Endodermal cell (in vitro differentiated cells): ENCODE data around the gene RNASE11. TPM values are rescaled to one million over a fixed set of nuclear protein-coding genes. Genes with fewer than 3 reads are reported as not detected.

Experiments used
- DNase-seq: peaks from one replicate; pipeline ENCODE4 v3.0.0-alpha.2; 2017
- H3K27ac ChIP-seq: 2 replicates; pipeline ENCODE4 v1.5.1; 2013; ENCODE audit warnings: mild to moderate bottlenecking, low read depth, low read length, moderate library complexity
- H3K27me3 ChIP-seq: 2 replicates; pipeline ENCODE4 v1.6.1; 2013; ENCODE audit warnings: mild to moderate bottlenecking, low read length, moderate library complexity; ENCODE audit not compliant: insufficient read depth, control insufficient read depth, poor library complexity, severe bottlenecking
- H3K36me3 ChIP-seq: 2 replicates; pipeline ENCODE4 v1.7.0; 2013; ENCODE audit warnings: mild to moderate bottlenecking, low read length, moderate library complexity; ENCODE audit not compliant: control insufficient read depth, insufficient read depth
- H3K4me1 ChIP-seq: one replicate; pipeline ENCODE4 v1.7.0; 2013; ENCODE audit warnings: low read length; ENCODE audit not compliant: control insufficient read depth, insufficient read depth
- H3K4me3 ChIP-seq: 2 replicates; pipeline ENCODE4 v1.5.1; 2013; ENCODE audit warnings: mild to moderate bottlenecking, low read length, moderate library complexity
- H3K9ac ChIP-seq: 2 replicates; pipeline ENCODE4 v1.6.1; 2013; ENCODE audit warnings: mild to moderate bottlenecking, low read length, moderate library complexity; ENCODE audit not compliant: poor library complexity, severe bottlenecking; ENCODE audit errors: extremely low read depth
- H3K9me3 ChIP-seq: 2 replicates; pipeline ENCODE4 v1.6.1; 2013; ENCODE audit warnings: mild to moderate bottlenecking, low read length, moderate library complexity; ENCODE audit not compliant: control insufficient read depth
- H3K27ac Mint-ChIP-seq: 2 replicates; pipeline ENCODE4 v1.8.0; 2020; ENCODE audit warnings: mixed read lengths
- H3K27me3 Mint-ChIP-seq: 2 replicates; pipeline ENCODE4 v1.8.0; 2021; ENCODE audit warnings: mild to moderate bottlenecking, mixed read lengths; ENCODE audit not compliant: insufficient read depth
- H3K36me3 Mint-ChIP-seq: 2 replicates; pipeline ENCODE4 v1.8.0; 2020; ENCODE audit warnings: low read depth, mixed read lengths
- H3K4me1 Mint-ChIP-seq: 2 replicates; pipeline ENCODE4 v1.8.0; 2020; ENCODE audit warnings: mixed read lengths
- H3K4me3 Mint-ChIP-seq: 2 replicates; pipeline ENCODE4 v1.8.0; 2020; ENCODE audit warnings: mild to moderate bottlenecking, moderate library complexity, mixed read lengths
- H3K9me3 Mint-ChIP-seq: 2 replicates; pipeline ENCODE4 v1.8.0; 2020; ENCODE audit warnings: mild to moderate bottlenecking, mixed read lengths
- WGBS, 2 experiments: methylation state at CpG; one replicate each; pipeline versions ENCODE4 v1.1.5 to v1.1.7; 2013; ENCODE audit warnings: missing lambda C conversion rate in 2 of 2, mixed read lengths in 1 of 2; ENCODE audit not compliant: insufficient coverage in 1 of 2, insufficient read length in 1 of 2; 5-methylcytosine and 5-hydroxymethylcytosine counted together
- total RNA-seq, 2 donors: library from RNA; stranded (reverse); fragmentation: NEBNext Ultra II Directional in 1 of 2; extraction: Animal tissue kit (Norgen Biotek cat#: 25700) in 1 of 2; gene quantifications; 2 replicates in 1 of 2; 3 replicates in 1 of 2; pipeline ENCODE4 v1.2.1, GENCODE V29; 2021
- TF ChIP-seq, protein P1 (sequence below): fragments of 200-600 bp; sonication (generic); conservative IDR thresholded peaks from 2 replicates; pipeline ENCODE4 v1.5.0; 2021; ENCODE audit warnings: antibody characterized with exemption, mild to moderate bottlenecking

The RNASE11 gene
- total RNA-seq, 2 donors from 2014 or later: not detected

DNA sequence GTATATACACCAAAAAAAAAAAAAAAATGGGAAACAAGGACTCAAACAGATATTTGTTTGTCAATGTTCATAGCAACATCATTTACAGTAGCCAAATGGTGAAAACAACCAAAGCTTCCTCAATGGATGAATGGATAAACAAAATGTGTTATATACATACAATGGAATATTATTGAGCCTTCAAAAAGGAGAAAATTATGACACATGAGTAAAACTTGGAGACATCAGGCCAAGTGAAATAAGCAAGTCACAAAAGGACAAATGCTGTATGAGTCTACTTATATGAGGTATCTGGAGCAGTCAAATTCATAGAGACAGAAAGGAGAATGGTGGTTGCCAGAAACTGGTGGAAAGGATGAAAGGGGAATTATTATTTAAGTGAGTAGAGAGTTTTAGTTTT is 34.8 kb downstream of the RNASE11 start:
- Mint-ChIP-seq H3K9me3 (no peaks in the 10 kb centered on the region), H3K27me3 (no peaks in the 10 kb centered on the region), H3K36me3 (no peaks in the 10 kb centered on the region), H3K27ac (no peak overlapping the region), H3K4me3 (no peak overlapping the region), H3K4me1 (peaks cover 6% of the 10 kb centered on the region)
- no peak overlapping the region for H3K9ac ChIP-seq
- TF ChIP-seq, protein P1, sequence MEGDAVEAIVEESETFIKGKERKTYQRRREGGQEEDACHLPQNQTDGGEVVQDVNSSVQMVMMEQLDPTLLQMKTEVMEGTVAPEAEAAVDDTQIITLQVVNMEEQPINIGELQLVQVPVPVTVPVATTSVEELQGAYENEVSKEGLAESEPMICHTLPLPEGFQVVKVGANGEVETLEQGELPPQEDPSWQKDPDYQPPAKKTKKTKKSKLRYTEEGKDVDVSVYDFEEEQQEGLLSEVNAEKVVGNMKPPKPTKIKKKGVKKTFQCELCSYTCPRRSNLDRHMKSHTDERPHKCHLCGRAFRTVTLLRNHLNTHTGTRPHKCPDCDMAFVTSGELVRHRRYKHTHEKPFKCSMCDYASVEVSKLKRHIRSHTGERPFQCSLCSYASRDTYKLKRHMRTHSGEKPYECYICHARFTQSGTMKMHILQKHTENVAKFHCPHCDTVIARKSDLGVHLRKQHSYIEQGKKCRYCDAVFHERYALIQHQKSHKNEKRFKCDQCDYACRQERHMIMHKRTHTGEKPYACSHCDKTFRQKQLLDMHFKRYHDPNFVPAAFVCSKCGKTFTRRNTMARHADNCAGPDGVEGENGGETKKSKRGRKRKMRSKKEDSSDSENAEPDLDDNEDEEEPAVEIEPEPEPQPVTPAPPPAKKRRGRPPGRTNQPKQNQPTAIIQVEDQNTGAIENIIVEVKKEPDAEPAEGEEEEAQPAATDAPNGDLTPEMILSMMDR: no peak
- H3K27me3 ChIP-seq: no peaks in the 10 kb centered on the region
- H3K27ac ChIP-seq: no peak overlapping the region
- no peaks in the 10 kb centered on the region for H3K36me3 ChIP-seq
- H3K4me3 ChIP-seq: no peak overlapping the region
- H3K9me3 ChIP-seq: no peaks in the 10 kb centered on the region
- peaks cover 4% of the 10 kb centered on the region for H3K4me1 ChIP-seq
- no peak for DNase-seq

DNA sequence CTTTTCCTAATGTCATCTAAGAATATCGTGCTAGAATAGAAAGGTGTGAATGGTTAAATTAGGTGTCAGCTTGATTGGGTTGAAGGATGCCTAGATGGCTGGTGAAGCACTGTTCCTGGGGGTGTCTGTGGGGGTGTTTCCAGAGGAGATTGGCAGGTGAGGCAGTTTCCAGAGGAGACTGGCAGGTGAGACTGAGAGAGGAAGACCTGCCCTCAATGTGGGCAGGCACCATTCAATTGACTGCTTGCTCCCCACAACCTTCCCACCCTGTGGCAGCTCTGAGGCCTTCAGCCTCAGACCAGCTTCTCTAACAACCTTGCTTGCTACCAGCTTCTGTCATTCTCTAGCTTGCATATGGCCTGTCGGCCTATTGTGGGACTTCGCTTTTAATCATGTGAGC is 36.2 kb downstream of the RNASE11 start:
- 97% methylated on average over 3 of the region's 3 CpGs for WGBS, 2 experiments
- Histone ChIP-seq H3K36me3 (no peaks in the 10 kb centered on the region), H3K27me3 (no peaks in the 10 kb centered on the region), H3K4me1 (peaks cover 5% of the 10 kb centered on the region), H3K9me3 (no peaks in the 10 kb centered on the region), H3K9ac (no peak overlapping the region), H3K4me3 (no peak overlapping the region), H3K27ac (no peak overlapping the region)
- no peaks in the 10 kb centered on the region for H3K27me3 Mint-ChIP-seq
- H3K9me3 Mint-ChIP-seq: no peaks in the 10 kb centered on the region
- no peak overlapping the region for H3K4me3 Mint-ChIP-seq
- peaks cover 5% of the 10 kb centered on the region for H3K4me1 Mint-ChIP-seq
- TF ChIP-seq, protein P1: no peak
- peak; percentile 56 for DNase-seq
- H3K27ac Mint-ChIP-seq: no peak overlapping the region
- H3K36me3 Mint-ChIP-seq: no peaks in the 10 kb centered on the region

DNA sequence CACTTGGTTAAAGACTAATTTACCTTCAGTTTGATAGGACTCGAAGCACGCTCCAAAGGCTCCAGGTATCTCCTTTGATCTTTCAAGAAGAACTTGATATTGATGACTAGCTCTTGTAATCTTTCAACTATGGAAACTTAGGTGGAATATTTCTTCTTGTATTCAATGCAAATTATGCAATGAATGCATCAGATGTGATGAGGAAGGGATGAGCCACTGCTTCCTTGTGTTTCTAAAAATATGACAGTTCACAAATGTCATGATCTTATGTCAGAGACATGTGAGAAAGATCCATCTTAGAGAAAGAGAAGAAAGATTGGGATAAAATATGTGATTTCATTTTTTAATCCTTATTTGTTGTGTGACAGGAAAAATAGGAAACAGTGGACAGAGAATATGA is 36.9 kb downstream of the RNASE11 start:
- peaks cover 10% of the 10 kb centered on the region for H3K4me1 Mint-ChIP-seq
- Histone ChIP-seq H3K9me3 (no peaks in the 10 kb centered on the region), H3K27ac (no peak overlapping the region), H3K27me3 (no peaks in the 10 kb centered on the region), H3K4me3 (no peak overlapping the region), H3K36me3 (no peaks in the 10 kb centered on the region), H3K4me1 (peaks cover 7% of the 10 kb centered on the region), H3K9ac (no peak overlapping the region)
- H3K36me3 Mint-ChIP-seq: no peaks in the 10 kb centered on the region
- no peaks in the 10 kb centered on the region for H3K9me3 Mint-ChIP-seq
- 100% methylated on average over 2 of the region's 2 CpGs; no CpG with 5 or more reads in 1 of the 2 experiments for WGBS, 2 experiments
- H3K4me3 Mint-ChIP-seq: no peak overlapping the region
- no peak for DNase-seq
- TF ChIP-seq, protein P1: no peak
- H3K27ac Mint-ChIP-seq: no peak overlapping the region
- H3K27me3 Mint-ChIP-seq: no peaks in the 10 kb centered on the region
